Osteoblast (primary cell): ENCODE measurements around the gene AUH. TPM values are rescaled to one million over a fixed set of nuclear protein-coding genes. Genes with fewer than 3 reads are reported as not detected.
"Not testable (repeated sequence)": the region's sequence is repeated elsewhere in the genome, so short reads cannot be mapped to it uniquely, and the experiment has no call there.

ENCODE experiments used
- DNase-seq: peaks from one replicate; pipeline ENCODE4 v3.0.0; 2011; ENCODE audit warnings: low spot score, mixed read lengths; ENCODE audit not compliant: insufficient read length; ENCODE audit errors: missing footprints
- H2AFZ ChIP-seq: 2 replicates; pipeline ENCODE4 v1.6.0; 2011; ENCODE audit warnings: mild to moderate bottlenecking, low read length
- H3K27ac ChIP-seq: 2 replicates; pipeline ENCODE4 v1.5.1; 2011; ENCODE audit warnings: mild to moderate bottlenecking, low read depth, low read length, moderate library complexity
- H3K27me3 ChIP-seq: 2 replicates; pipeline ENCODE4 v1.6.0; 2012; ENCODE audit warnings: mild to moderate bottlenecking, control low read depth, inconsistent platforms, low read length, moderate library complexity; ENCODE audit not compliant: insufficient read depth
- H3K36me3 ChIP-seq: 2 replicates; pipeline ENCODE4 v1.5.1; 2011; ENCODE audit warnings: mild to moderate bottlenecking, low read length, control low read depth, moderate library complexity; ENCODE audit not compliant: insufficient read depth
- H3K4me1 ChIP-seq: 2 replicates; pipeline ENCODE4 v1.5.1; 2011; ENCODE audit warnings: mild to moderate bottlenecking, low read length, control low read depth, moderate library complexity; ENCODE audit not compliant: insufficient read depth
- H3K4me2 ChIP-seq: 2 replicates; pipeline ENCODE4 v1.6.0; 2011; ENCODE audit warnings: mild to moderate bottlenecking, low read length; ENCODE audit not compliant: insufficient read depth
- H3K4me3 ChIP-seq: fragments of 200-600 bp; sonication (generic); 3 replicates; pipeline ENCODE4 v1.5.1; 2012; ENCODE audit warnings: mild to moderate bottlenecking, low read length, inconsistent platforms; ENCODE audit not compliant: insufficient read depth
- H3K79me2 ChIP-seq: 2 replicates; pipeline ENCODE4 v1.6.0; 2012; ENCODE audit warnings: mild to moderate bottlenecking, low read length, control low read depth, inconsistent platforms; ENCODE audit not compliant: insufficient read depth
- H3K9me3 ChIP-seq: 2 replicates; pipeline ENCODE4 v1.5.1; 2011; ENCODE audit warnings: low read depth, low read length, control low read depth
- H4K20me1 ChIP-seq: 2 replicates; pipeline ENCODE4 v1.6.0; 2012; ENCODE audit warnings: mild to moderate bottlenecking, low read length, control low read depth; ENCODE audit not compliant: insufficient read depth
- CTCF ChIP-seq: IDR thresholded peaks from 2 replicates; pipeline ENCODE4 v1.5.1; 2011; ENCODE audit warnings: mild to moderate bottlenecking, low read depth, low read length, moderate library complexity; ENCODE audit errors: extremely low read depth
- total RNA-seq: library from RNA; depleted of rRNA; stranded (reverse); fragments of >200 nt; gene quantifications from 2 replicates; pipeline ENCODE4 v1.2.3, GENCODE V29; 2012

AUH gene
- total RNA-seq, 1 donor: 17.0 TPM

GRCh38 chr9:91374939-91375338 is 13.2 kb upstream of the AUH start:
- no peaks in the 10 kb centered on the region for H3K36me3 ChIP-seq
- H2AFZ ChIP-seq: no peak overlapping the region
- DNase-seq: peak; percentile 61
- no peaks in the 10 kb centered on the region for H3K27me3 ChIP-seq
- H4K20me1 ChIP-seq: no peaks in the 10 kb centered on the region
- H3K79me2 ChIP-seq: no peaks in the 10 kb centered on the region
- H3K27ac ChIP-seq: peak overlapping the region; percentile 18
- TF ChIP-seq CTCF: no peak
- no peak overlapping the region for H3K4me2 ChIP-seq
- H3K9me3 ChIP-seq: no peaks in the 10 kb centered on the region
- H3K4me3 ChIP-seq: no peak overlapping the region
- H3K4me1 ChIP-seq: peaks cover 12% of the 10 kb centered on the region

GRCh38 chr9:91371894-91372293 is 10.2 kb upstream of the AUH start:
- Histone ChIP-seq H3K9me3 (no peaks in the 10 kb centered on the region), H3K27me3 (no peaks in the 10 kb centered on the region), H3K36me3 (no peaks in the 10 kb centered on the region), H3K4me3 (no peak overlapping the region), H3K79me2 (no peaks in the 10 kb centered on the region), H3K4me1 (peaks cover 7% of the 10 kb centered on the region), H4K20me1 (no peaks in the 10 kb centered on the region), H3K4me2 (no peak overlapping the region), H2AFZ (no peak overlapping the region), H3K27ac (no peak overlapping the region)
- DNase-seq: no peak
- TF ChIP-seq CTCF: no peak

- not testable (repeated sequence) for H3K36me3 ChIP-seq, H3K9me3 ChIP-seq, H3K27ac ChIP-seq, H3K27me3 ChIP-seq, DNase-seq, H3K4me2 ChIP-seq, H3K4me3 ChIP-seq, H4K20me1 ChIP-seq, H3K4me1 ChIP-seq, H2AFZ ChIP-seq, H3K79me2 ChIP-seq
Observed at GRCh38 chr9:91370006-91370405, 8.3 kb upstream of the AUH start.

GRCh38 chr9:91364702-91365101 is 3.0 kb upstream of the AUH start:
- H3K4me3 ChIP-seq: no peak overlapping the region
- no peak overlapping the region for H3K4me2 ChIP-seq
- no peak overlapping the region for H3K27ac ChIP-seq
- no peaks in the 10 kb centered on the region for H3K9me3 ChIP-seq
- H2AFZ ChIP-seq: no peak overlapping the region
- TF ChIP-seq CTCF: no peak
- H3K36me3 ChIP-seq: no peaks in the 10 kb centered on the region
- peaks cover 20% of the 10 kb centered on the region for H3K79me2 ChIP-seq
- H3K4me1 ChIP-seq: peaks cover 16% of the 10 kb centered on the region
- no peaks in the 10 kb centered on the region for H3K27me3 ChIP-seq
- H4K20me1 ChIP-seq: no peaks in the 10 kb centered on the region
- no peak for DNase-seq

GRCh38 chr9:91364005-91364404 is 2.3 kb upstream of the AUH start:
- Histone ChIP-seq H3K36me3 (no peaks in the 10 kb centered on the region), H3K4me3 (no peak overlapping the region), H3K4me2 (no peak overlapping the region), H3K4me1 (peaks cover 16% of the 10 kb centered on the region), H3K27ac (no peak overlapping the region), H2AFZ (no peak overlapping the region), H3K27me3 (no peaks in the 10 kb centered on the region), H3K9me3 (no peaks in the 10 kb centered on the region), H3K79me2 (peaks cover 27% of the 10 kb centered on the region), H4K20me1 (no peaks in the 10 kb centered on the region)
- no peak for TF ChIP-seq CTCF
- no peak for DNase-seq
